IMR-90 (cell line): ENCODE data around the gene ZNF862.

Source experiments
- CEBPB ChIP-seq: IDR thresholded peaks from 2 replicates; pipeline ENCODE4 v1.6.1; 2012; ENCODE audit warnings: low read depth, low read length, improper control_type of control experiment
- MAFK ChIP-seq: IDR thresholded peaks from 2 replicates; pipeline ENCODE4 v1.6.1; 2012; ENCODE audit warnings: low read depth, low read length, improper control_type of control experiment
- MAZ ChIP-seq: IDR thresholded peaks from 2 replicates; pipeline ENCODE4 v1.6.1; 2012; ENCODE audit warnings: low read depth, mild to moderate bottlenecking, low read length, improper control_type of control experiment, moderate library complexity, borderline replicate concordance
- POLR2A ChIP-seq: IDR thresholded peaks from 2 replicates; pipeline ENCODE4 v1.6.1; 2012; ENCODE audit warnings: mild to moderate bottlenecking, low read depth, low read length
- RAD21 ChIP-seq: IDR thresholded peaks from 2 replicates; pipeline ENCODE4 v1.6.1; 2012; ENCODE audit warnings: low read length, improper control_type of control experiment
- RCOR1 ChIP-seq: IDR thresholded peaks from 2 replicates; pipeline ENCODE4 v1.6.1; 2012; ENCODE audit warnings: mild to moderate bottlenecking, low read length, improper control_type of control experiment; ENCODE audit not compliant: insufficient replicate concordance
- RFX5 ChIP-seq: IDR thresholded peaks from 2 replicates; pipeline ENCODE4 v1.8.0; 2012; ENCODE audit warnings: low read depth, mild to moderate bottlenecking, low read length, moderate library complexity
- TF ChIP-seq, protein P1 (sequence below): conservative IDR thresholded peaks from 2 replicates; pipeline ENCODE4 v1.5.1; 2012; ENCODE audit warnings: mild to moderate bottlenecking, low read depth, low read length, improper control_type of control experiment
- TF ChIP-seq, protein P2 (sequence below): fragments of 150-350 bp; IDR thresholded peaks from 2 replicates; pipeline ENCODE4 v1.6.1; 2016; ENCODE audit warnings: low read depth, mild to moderate bottlenecking, low read length, moderate library complexity, borderline replicate concordance
- TF ChIP-seq, protein P3 (sequence below): fragments of 150-350 bp; IDR thresholded peaks from 2 replicates; pipeline ENCODE4 v1.6.1; 2017; ENCODE audit warnings: mild to moderate bottlenecking, antibody characterized with exemption, low read length, low read depth

DNA sequence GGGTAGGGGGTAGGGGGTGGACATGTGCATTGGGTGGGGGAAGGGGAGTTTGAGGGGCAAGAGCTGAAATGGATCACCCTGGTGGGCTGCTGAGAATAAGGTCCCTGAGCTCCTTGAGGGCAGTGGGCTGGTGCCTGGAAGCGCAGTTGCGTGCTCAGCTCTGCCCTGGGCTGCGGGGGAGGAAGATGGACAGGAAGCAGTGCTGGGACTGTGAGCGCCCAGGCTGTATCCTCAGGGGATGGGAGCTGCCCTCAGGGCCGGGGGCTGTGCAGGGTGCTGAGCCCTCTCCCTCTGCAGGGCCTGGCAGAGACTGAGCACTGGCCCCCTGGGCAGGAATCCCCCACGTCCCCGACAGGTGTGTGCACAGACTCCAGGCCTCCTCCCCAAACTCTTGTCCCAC lies 40.4 kb upstream of the ZNF862 start:
- TF ChIP-seq MAZ (no peak), RCOR1 (no peak), RAD21 (no peak), MAFK (no peak), POLR2A (no peak), RFX5 (no peak), CEBPB (no peak)
- TF ChIP-seq, protein P1, sequence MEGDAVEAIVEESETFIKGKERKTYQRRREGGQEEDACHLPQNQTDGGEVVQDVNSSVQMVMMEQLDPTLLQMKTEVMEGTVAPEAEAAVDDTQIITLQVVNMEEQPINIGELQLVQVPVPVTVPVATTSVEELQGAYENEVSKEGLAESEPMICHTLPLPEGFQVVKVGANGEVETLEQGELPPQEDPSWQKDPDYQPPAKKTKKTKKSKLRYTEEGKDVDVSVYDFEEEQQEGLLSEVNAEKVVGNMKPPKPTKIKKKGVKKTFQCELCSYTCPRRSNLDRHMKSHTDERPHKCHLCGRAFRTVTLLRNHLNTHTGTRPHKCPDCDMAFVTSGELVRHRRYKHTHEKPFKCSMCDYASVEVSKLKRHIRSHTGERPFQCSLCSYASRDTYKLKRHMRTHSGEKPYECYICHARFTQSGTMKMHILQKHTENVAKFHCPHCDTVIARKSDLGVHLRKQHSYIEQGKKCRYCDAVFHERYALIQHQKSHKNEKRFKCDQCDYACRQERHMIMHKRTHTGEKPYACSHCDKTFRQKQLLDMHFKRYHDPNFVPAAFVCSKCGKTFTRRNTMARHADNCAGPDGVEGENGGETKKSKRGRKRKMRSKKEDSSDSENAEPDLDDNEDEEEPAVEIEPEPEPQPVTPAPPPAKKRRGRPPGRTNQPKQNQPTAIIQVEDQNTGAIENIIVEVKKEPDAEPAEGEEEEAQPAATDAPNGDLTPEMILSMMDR: no peak
- TF ChIP-seq, protein P2, sequence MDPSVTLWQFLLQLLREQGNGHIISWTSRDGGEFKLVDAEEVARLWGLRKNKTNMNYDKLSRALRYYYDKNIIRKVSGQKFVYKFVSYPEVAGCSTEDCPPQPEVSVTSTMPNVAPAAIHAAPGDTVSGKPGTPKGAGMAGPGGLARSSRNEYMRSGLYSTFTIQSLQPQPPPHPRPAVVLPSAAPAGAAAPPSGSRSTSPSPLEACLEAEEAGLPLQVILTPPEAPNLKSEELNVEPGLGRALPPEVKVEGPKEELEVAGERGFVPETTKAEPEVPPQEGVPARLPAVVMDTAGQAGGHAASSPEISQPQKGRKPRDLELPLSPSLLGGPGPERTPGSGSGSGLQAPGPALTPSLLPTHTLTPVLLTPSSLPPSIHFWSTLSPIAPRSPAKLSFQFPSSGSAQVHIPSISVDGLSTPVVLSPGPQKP: no peak
- TF ChIP-seq, protein P3, sequence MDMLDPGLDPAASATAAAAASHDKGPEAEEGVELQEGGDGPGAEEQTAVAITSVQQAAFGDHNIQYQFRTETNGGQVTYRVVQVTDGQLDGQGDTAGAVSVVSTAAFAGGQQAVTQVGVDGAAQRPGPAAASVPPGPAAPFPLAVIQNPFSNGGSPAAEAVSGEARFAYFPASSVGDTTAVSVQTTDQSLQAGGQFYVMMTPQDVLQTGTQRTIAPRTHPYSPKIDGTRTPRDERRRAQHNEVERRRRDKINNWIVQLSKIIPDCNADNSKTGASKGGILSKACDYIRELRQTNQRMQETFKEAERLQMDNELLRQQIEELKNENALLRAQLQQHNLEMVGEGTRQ: no peak
